Liver (tissue), 9 donors: ENCODE results near the gene CLPX. TPM values are rescaled to one million over a fixed set of nuclear protein-coding genes. Genes with fewer than 3 reads are reported as not detected.
"Not testable (repeated sequence)": the region's sequence is repeated elsewhere in the genome, so short reads cannot be mapped to it uniquely, and the experiment has no call there.

Experiments
- DNase-seq: peaks from one replicate; pipeline ENCODE4 v3.0.0-alpha.2; 2017; ENCODE audit warnings: low spot score
- H3K27ac ChIP-seq, 2 donors: one replicate each; pipeline ENCODE4 v1.7.0; 2013; ENCODE audit warnings: inconsistent platforms in 2 of 2, low read length in 2 of 2, control low read depth in 1 of 2, low read depth in 1 of 2, mild to moderate bottlenecking in 1 of 2
- H3K27me3 ChIP-seq, 4 donors: one replicate each; pipeline versions ENCODE4 v1.6.1 to v1.7.0; 2013; ENCODE audit warnings: low read length in 3 of 4, inconsistent platforms in 1 of 4, mild to moderate bottlenecking in 1 of 4, moderate library complexity in 1 of 4; ENCODE audit not compliant: control insufficient read depth in 4 of 4, insufficient read depth in 4 of 4
- H3K36me3 ChIP-seq, 4 donors: one replicate each; pipeline versions ENCODE4 v1.6.1 to v1.7.0; 2013; ENCODE audit warnings: low read length in 3 of 4, mild to moderate bottlenecking in 3 of 4, low read depth in 1 of 4, moderate library complexity in 1 of 4; ENCODE audit not compliant: control insufficient read depth in 4 of 4, insufficient read depth in 3 of 4
- H3K4me1 ChIP-seq, 4 donors: one replicate each; pipeline versions ENCODE4 v1.6.1 to v1.7.0; 2013; ENCODE audit warnings: low read length in 3 of 4, mild to moderate bottlenecking in 3 of 4, moderate library complexity in 1 of 4; ENCODE audit not compliant: control insufficient read depth in 4 of 4, insufficient read depth in 4 of 4
- H3K4me3 ChIP-seq, 3 donors: one replicate each; pipeline versions ENCODE4 v1.6.1 to v1.7.0; 2013; ENCODE audit warnings: low read length in 3 of 3, control low read depth in 1 of 3, low read depth in 1 of 3, mild to moderate bottlenecking in 1 of 3
- H3K9ac ChIP-seq, 2 donors: one replicate each; pipeline ENCODE4 v1.7.0; 2013; ENCODE audit warnings: low read length in 2 of 2, mild to moderate bottlenecking in 2 of 2, moderate library complexity in 2 of 2, control low read depth in 1 of 2, low read depth in 1 of 2
- H3K9me3 ChIP-seq, 4 donors: one replicate each; pipeline versions ENCODE4 v1.6.1 to v1.7.0; 2013; ENCODE audit warnings: low read length in 3 of 4; ENCODE audit not compliant: control insufficient read depth in 4 of 4
- FOXA1 ChIP-seq: IDR thresholded peaks from 2 replicates; pipeline ENCODE4 v1.6.1; 2016; ENCODE audit warnings: antibody characterized with exemption
- GABPA ChIP-seq, 2 donors: IDR thresholded peaks in 1 of 2; conservative IDR thresholded peaks in 1 of 2; 2 replicates each; pipeline ENCODE4 v1.6.1; 2016; ENCODE audit warnings: antibody characterized with exemption in 2 of 2, mild to moderate bottlenecking in 1 of 2, moderate library complexity in 1 of 2
- JUND ChIP-seq, 2 donors: IDR thresholded peaks; 2 replicates each; pipeline ENCODE4 v1.6.1; 2016; ENCODE audit warnings: antibody characterized with exemption in 2 of 2
- RAD21 ChIP-seq, 2 donors: IDR thresholded peaks; 2 replicates each; pipeline ENCODE4 v1.6.1; 2016; ENCODE audit warnings: antibody characterized with exemption in 2 of 2, mild to moderate bottlenecking in 2 of 2
- SP1 ChIP-seq: IDR thresholded peaks from 2 replicates; pipeline ENCODE4 v1.6.1; 2018; ENCODE audit warnings: antibody characterized with exemption, mild to moderate bottlenecking
- YY1 ChIP-seq: IDR thresholded peaks from 2 replicates; pipeline ENCODE4 v1.6.1; 2016; ENCODE audit warnings: antibody characterized with exemption, mild to moderate bottlenecking
- WGBS: extraction: QIAGEN DNeasy Blood & Tissue Kit; methylation state at CpG from one replicate; pipeline ENCODE4 v1.1.7; 2013; 5-methylcytosine and 5-hydroxymethylcytosine counted together
- polyA plus RNA-seq, 2 donors: library from polyadenylated mRNA; stranded (reverse) in 1 of 2; unstranded in 1 of 2; fragments of 200-250 nt in 1 of 2; fragments of >200 nt in 1 of 2; fragmentation: Nextera tagmentation in 1 of 2; extraction: Ambion mirVana in 1 of 2; gene quantifications; one replicate each; pipeline versions ENCODE4 v1.2.1 to v1.2.3, GENCODE V29; 2013 to 2015
- total RNA-seq, 2 donors: library from RNA; depleted of rRNA; stranded (reverse); fragments of >200 nt; gene quantifications; one replicate each; pipeline ENCODE4 v1.2.3, GENCODE V29; 2014
- TF ChIP-seq, protein P1 (sequence below): IDR thresholded peaks from 2 replicates; pipeline ENCODE4 v1.6.1; 2016; ENCODE audit warnings: antibody characterized with exemption
- TF ChIP-seq, protein P2 (sequence below): IDR thresholded peaks from 2 replicates; pipeline ENCODE4 v1.6.1; 2016; ENCODE audit warnings: antibody characterized with exemption, mild to moderate bottlenecking
- TF ChIP-seq, protein P3 (sequence below): fragments of 150-350 bp; IDR thresholded peaks from 2 replicates; pipeline ENCODE4 v1.5.1; 2017; ENCODE audit warnings: improper control_type of control experiment, low read depth, low read length; ENCODE audit not compliant: missing input control
- donor health status: healthy.
- donor health status: healthy.
- donor health status: healthy.
- donor health status: healthy.
- donor health status: healthy.

Gene CLPX
- total and polyA plus RNA-seq, 4 donors, result 24.8 to 79.4 (median 41.0) TPM

DNA sequence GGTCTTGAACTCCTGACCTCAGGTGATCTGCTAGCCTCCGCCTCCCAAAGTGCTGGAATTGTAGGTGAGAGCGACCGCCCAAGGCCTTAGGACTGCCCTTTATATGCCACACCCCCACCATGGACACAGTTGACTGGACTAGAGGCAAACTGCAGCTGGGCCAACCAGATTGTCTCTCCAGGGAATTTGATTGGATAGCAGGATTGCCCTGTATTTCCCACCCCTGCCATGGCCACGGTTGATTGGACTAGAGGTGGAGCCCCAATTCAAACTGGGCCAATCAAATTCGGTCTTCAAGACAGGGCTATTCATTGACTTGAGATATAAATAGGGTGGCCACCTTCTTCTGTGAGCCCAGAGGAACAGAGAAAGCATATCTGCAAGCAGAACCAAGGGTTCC, 6.9 kb upstream of the CLPX start:
- Histone ChIP-seq H3K4me3 (no peak overlapping the region), H3K9me3 (no peaks in the 10 kb centered on the region), H3K4me1 (peaks cover 0 to 4% (median 0%) of the 10 kb centered on the region in 4 donors), H3K27ac (no peak overlapping the region), H3K27me3 (no peaks in the 10 kb centered on the region), H3K9ac (no peak overlapping the region), H3K36me3 (no peaks in the 10 kb centered on the region)
- no peak for TF ChIP-seq YY1
- TF ChIP-seq, protein P1, sequence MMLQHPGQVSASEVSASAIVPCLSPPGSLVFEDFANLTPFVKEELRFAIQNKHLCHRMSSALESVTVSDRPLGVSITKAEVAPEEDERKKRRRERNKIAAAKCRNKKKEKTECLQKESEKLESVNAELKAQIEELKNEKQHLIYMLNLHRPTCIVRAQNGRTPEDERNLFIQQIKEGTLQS, result no peak
- TF ChIP-seq, protein P2, sequence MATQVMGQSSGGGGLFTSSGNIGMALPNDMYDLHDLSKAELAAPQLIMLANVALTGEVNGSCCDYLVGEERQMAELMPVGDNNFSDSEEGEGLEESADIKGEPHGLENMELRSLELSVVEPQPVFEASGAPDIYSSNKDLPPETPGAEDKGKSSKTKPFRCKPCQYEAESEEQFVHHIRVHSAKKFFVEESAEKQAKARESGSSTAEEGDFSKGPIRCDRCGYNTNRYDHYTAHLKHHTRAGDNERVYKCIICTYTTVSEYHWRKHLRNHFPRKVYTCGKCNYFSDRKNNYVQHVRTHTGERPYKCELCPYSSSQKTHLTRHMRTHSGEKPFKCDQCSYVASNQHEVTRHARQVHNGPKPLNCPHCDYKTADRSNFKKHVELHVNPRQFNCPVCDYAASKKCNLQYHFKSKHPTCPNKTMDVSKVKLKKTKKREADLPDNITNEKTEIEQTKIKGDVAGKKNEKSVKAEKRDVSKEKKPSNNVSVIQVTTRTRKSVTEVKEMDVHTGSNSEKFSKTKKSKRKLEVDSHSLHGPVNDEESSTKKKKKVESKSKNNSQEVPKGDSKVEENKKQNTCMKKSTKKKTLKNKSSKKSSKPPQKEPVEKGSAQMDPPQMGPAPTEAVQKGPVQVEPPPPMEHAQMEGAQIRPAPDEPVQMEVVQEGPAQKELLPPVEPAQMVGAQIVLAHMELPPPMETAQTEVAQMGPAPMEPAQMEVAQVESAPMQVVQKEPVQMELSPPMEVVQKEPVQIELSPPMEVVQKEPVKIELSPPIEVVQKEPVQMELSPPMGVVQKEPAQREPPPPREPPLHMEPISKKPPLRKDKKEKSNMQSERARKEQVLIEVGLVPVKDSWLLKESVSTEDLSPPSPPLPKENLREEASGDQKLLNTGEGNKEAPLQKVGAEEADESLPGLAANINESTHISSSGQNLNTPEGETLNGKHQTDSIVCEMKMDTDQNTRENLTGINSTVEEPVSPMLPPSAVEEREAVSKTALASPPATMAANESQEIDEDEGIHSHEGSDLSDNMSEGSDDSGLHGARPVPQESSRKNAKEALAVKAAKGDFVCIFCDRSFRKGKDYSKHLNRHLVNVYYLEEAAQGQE, result no peak
- no peak for TF ChIP-seq SP1
- TF ChIP-seq GABPA (IDR thresholded peaks at IDR 0.05 in 1 of 2, conservative IDR thresholded peaks at IDR 0.05 in 1 of 2), result no peak
- TF ChIP-seq FOXA1, result no peak
- DNase-seq, result no peak
- 91% methylated on average over 5 of the region's 5 CpGs for WGBS

DNA sequence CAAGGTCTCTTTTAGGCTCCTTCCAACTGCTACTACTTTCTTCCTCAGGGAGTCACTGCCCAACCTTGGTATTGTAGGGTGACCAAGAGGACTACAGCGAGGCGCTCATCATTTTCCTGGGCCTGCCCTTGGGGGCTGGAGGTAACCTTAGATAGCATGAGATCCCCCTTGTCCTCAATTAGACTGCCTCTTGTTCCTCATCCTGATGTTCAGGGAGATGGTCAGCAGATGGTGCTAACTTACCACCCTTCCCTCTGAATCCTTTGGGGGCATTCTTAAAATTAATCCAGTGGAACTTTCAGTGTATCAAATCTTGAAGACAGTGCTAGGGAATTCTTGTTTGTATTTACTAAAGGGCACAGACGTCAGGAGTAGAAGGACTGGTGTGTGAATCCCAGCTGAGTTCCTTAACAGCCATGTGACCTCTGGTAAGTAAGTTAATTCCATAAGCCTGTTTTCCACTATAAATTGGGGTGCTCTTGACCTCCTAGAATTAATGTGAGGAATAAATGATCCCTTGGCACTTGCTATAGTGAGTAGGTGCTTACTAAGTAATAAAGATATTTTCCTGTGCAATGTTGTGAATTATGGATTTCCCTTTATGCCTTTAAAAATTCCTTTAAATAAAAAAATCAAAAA, 4.1 kb upstream of the CLPX start:
- Histone ChIP-seq H3K36me3 (no peaks in the 10 kb centered on the region), H3K4me3 (no peak overlapping the region), H3K27ac (no peak overlapping the region), H3K9ac (no peak overlapping the region), H3K4me1 (peaks cover 0 to 9% (median 4%) of the 10 kb centered on the region in 4 donors), H3K27me3 (no peaks in the 10 kb centered on the region), H3K9me3 (no peaks in the 10 kb centered on the region)
- TF ChIP-seq FOXA1, result no peak
- TF ChIP-seq JUND (IDR thresholded peaks at IDR 0.05), result no peak
- TF ChIP-seq GABPA (IDR thresholded peaks at IDR 0.05 in 1 of 2, conservative IDR thresholded peaks at IDR 0.05 in 1 of 2), result no peak
- TF ChIP-seq RAD21 (IDR thresholded peaks at IDR 0.05), result peak; percentile 89 to 94
- TF ChIP-seq, protein P3, sequence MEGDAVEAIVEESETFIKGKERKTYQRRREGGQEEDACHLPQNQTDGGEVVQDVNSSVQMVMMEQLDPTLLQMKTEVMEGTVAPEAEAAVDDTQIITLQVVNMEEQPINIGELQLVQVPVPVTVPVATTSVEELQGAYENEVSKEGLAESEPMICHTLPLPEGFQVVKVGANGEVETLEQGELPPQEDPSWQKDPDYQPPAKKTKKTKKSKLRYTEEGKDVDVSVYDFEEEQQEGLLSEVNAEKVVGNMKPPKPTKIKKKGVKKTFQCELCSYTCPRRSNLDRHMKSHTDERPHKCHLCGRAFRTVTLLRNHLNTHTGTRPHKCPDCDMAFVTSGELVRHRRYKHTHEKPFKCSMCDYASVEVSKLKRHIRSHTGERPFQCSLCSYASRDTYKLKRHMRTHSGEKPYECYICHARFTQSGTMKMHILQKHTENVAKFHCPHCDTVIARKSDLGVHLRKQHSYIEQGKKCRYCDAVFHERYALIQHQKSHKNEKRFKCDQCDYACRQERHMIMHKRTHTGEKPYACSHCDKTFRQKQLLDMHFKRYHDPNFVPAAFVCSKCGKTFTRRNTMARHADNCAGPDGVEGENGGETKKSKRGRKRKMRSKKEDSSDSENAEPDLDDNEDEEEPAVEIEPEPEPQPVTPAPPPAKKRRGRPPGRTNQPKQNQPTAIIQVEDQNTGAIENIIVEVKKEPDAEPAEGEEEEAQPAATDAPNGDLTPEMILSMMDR, result peak; percentile 49
- 50% methylated on average over 3 of the region's 3 CpGs for WGBS
- no peak for DNase-seq

DNA sequence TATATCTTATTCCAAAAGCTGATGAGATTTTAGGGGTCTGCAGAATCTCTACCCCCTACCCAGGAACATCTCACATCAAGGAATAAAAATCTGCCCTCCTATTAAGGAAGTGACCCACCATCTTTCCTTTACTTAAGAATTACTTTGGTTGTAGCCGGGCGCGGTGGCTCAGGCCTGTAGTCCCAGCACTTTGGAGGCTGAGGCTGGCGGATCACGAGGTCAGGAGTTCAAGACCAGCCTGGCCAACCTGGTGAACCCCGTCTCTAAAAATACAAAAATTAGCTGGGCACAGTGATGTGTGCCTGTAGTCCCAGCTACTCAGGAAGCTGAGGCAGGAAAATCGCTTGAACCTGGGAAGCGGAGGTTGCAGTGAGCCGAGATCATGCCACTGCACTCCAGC, 3.3 kb upstream of the CLPX start:
- H3K4me3 ChIP-seq, H3K4me1 ChIP-seq, H3K9ac ChIP-seq, H3K36me3 ChIP-seq, DNase-seq, H3K27ac ChIP-seq, H3K9me3 ChIP-seq, H3K27me3 ChIP-seq: not testable (repeated sequence)
- WGBS, result 86% methylated on average over 9 of the region's 9 CpGs
